ENCODE results near the gene SDK1. TPM values are rescaled to one million over a fixed set of nuclear protein-coding genes. Genes with fewer than 3 reads are reported as not detected.

The SDK1 gene
- total and polyA plus RNA-seq, 2 donors (not counting 3 experiments of a cell fraction or from before 2014, with no cell fraction given) = 1.6 to 3.9 TPM

DNA sequence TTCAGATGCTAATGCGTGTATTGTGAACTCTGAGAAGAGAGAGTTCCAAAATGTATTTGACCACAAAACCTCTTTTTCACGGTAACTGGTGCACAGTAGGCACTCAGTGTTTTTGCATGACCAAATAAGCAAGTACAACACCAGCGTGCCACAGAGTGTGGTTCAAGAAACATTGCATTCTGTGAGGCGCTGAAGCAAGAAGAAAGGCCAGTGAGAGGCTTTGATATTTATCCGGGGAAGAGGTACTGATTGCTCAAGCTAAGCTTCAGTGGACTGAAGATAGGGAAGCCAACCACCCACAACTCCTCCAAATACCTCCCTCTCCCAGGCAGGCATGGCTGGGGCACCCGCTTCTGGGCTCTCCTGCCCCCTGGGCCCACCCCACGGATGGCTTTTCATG lies 611.2 kb downstream of the SDK1 start:
- no peak overlapping the region for H2AFZ ChIP-seq (ENCODE audit: low read depth, low read length)
- H3K4me2 ChIP-seq (ENCODE audit: insufficient read depth, low read length) = no peak overlapping the region
- H4K20me1 ChIP-seq (replicated peaks; ENCODE audit: control insufficient read depth, extremely low read depth, insufficient read depth, low read length) = no peaks in the 10 kb centered on the region
- FAIRE-seq = no peak
- intact Hi-C loops (cut with micrococcal nuclease) = no loop called here
- H3K27ac ChIP-seq (ENCODE audit: insufficient read depth, low read depth, low read length) = no peak overlapping the region
- no peaks in the 10 kb centered on the region for H3K27me3 ChIP-seq (ENCODE audit: control insufficient read depth in 2 of 2, insufficient read depth in 2 of 2, low read length in 2 of 2)
- DNase-seq (ENCODE audit: low read depth, low spot score) = no peak
- no peaks in the 10 kb centered on the region for H3K36me3 ChIP-seq (ENCODE audit: control insufficient read depth in 2 of 2, extremely low read depth in 1 of 2, insufficient read depth in 2 of 2, low read length in 2 of 2)
- POLR2A ChIA-PET = no interaction called here
- H3K9me3 ChIP-seq (replicated peaks; ENCODE audit: control insufficient read depth, insufficient read depth, low read length) = no peaks in the 10 kb centered on the region
- H3K9me1 ChIP-seq (replicated peaks; ENCODE audit: control insufficient read depth, extremely low read depth, insufficient read depth, low read length) = no peaks in the 10 kb centered on the region
- BruUV-seq (replicated peaks) = no TSS peak
- H3K79me2 ChIP-seq (ENCODE audit: control insufficient read depth, insufficient read depth, low read length) = no peaks in the 10 kb centered on the region
- CTCF ChIA-PET = interaction anchor here (1.1 to 2.0 kb wide), 3 partner anchors 10 to 1048 kb away, joined by 3 to 5 read pairs (median 3); partner anchors contain the start of gene SDK1
- TF ChIP-seq GATA2 (IDR thresholded peaks at IDR 0.05; ENCODE audit: insufficient read depth, insufficient read length, low read depth, low read length) (no peak), POLR2A (IDR thresholded peaks at IDR 0.05; ENCODE audit: low read depth, low read length) (no peak), JUN (IDR thresholded peaks at IDR 0.05; ENCODE audit: borderline replicate concordance, insufficient read depth, insufficient read length, low read depth) (no peak), FOS (IDR thresholded peaks at IDR 0.05; ENCODE audit: borderline replicate concordance, insufficient read depth, low read length) (no peak), EZH2 (IDR thresholded peaks at IDR 0.05; ENCODE audit: borderline replicate concordance, low read depth, low read length, severe bottlenecking) (no peak), POLR2AphosphoS5 (IDR thresholded peaks at IDR 0.05; ENCODE audit: insufficient read depth, low read depth, low read length) (no peak), MYC (IDR thresholded peaks at IDR 0.05; ENCODE audit: low read depth, low read length) (no peak)
- TF ChIP-seq, protein P1, sequence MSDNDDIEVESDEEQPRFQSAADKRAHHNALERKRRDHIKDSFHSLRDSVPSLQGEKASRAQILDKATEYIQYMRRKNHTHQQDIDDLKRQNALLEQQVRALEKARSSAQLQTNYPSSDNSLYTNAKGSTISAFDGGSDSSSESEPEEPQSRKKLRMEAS (IDR thresholded peaks at IDR 0.05; ENCODE audit: insufficient read depth, insufficient read length) = no peak
- TF ChIP-seq, protein P2, sequence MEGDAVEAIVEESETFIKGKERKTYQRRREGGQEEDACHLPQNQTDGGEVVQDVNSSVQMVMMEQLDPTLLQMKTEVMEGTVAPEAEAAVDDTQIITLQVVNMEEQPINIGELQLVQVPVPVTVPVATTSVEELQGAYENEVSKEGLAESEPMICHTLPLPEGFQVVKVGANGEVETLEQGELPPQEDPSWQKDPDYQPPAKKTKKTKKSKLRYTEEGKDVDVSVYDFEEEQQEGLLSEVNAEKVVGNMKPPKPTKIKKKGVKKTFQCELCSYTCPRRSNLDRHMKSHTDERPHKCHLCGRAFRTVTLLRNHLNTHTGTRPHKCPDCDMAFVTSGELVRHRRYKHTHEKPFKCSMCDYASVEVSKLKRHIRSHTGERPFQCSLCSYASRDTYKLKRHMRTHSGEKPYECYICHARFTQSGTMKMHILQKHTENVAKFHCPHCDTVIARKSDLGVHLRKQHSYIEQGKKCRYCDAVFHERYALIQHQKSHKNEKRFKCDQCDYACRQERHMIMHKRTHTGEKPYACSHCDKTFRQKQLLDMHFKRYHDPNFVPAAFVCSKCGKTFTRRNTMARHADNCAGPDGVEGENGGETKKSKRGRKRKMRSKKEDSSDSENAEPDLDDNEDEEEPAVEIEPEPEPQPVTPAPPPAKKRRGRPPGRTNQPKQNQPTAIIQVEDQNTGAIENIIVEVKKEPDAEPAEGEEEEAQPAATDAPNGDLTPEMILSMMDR (IDR thresholded peaks at IDR 0.05; ENCODE audit: extremely low read depth in 1 of 2, insufficient read depth in 1 of 2, low read depth in 1 of 2, low read length in 2 of 2) = no peak
- dilution Hi-C loops (cut with MboI; ENCODE audit: extremely low pct_ligation_motif_present, low sequenced_read_pairs) = no loop called here
- H3K4me1 ChIP-seq (ENCODE audit: control insufficient read depth, extremely low read depth, insufficient read depth, low read length) = peaks cover 15% of the 10 kb centered on the region
- H3K4me3 ChIP-seq (replicated peaks in 1 of 3; ENCODE audit: insufficient read depth in 1 of 3, low read depth in 1 of 3, low read length in 3 of 3) = no peak overlapping the region
- no peak overlapping the region for H3K9ac ChIP-seq (replicated peaks; ENCODE audit: extremely low read depth, insufficient read depth, low read length)

All from endothelial cell of umbilical vein (primary cell).